SK-N-SH treated with all-trans-retinoic acid at 6 μM for 48 hours (cell line): Measurements from ENCODE around the gene ACSL1.

Experiments
- ARNTL ChIP-seq: fragments of 450-650 bp; formaldehyde crosslinking; IDR thresholded peaks from 2 replicates; pipeline ENCODE4 v1.5.0; 2020; ENCODE audit warnings: low read depth, mild to moderate bottlenecking, moderate library complexity, borderline replicate concordance
- ISL1 ChIP-seq: fragments of 250-450 bp; sonication (Bioruptor Pico); IDR thresholded peaks from 2 replicates; pipeline ENCODE4 v2.1.2; 2022; ENCODE audit warnings: mild to moderate bottlenecking, moderate library complexity
- PPARA ChIP-seq: fragments of 250-450 bp; sonication (Bioruptor Pico); IDR thresholded peaks from 2 replicates; pipeline ENCODE4 v1.5.0; 2020; ENCODE audit warnings: mild to moderate bottlenecking, borderline replicate concordance
- TF ChIP-seq, protein P1 (sequence below): fragments of 250-450 bp; sonication (Bioruptor Pico); IDR thresholded peaks from 2 replicates; pipeline ENCODE4 v1.8.0; 2020; ENCODE audit warnings: mild to moderate bottlenecking, moderate library complexity, borderline replicate concordance
- TF ChIP-seq, protein P2 (sequence below): fragments of 250-450 bp; sonication (Bioruptor Pico); IDR thresholded peaks from 2 replicates; pipeline ENCODE4 v1.5.1; 2021; ENCODE audit warnings: mild to moderate bottlenecking, moderate library complexity

DNA sequence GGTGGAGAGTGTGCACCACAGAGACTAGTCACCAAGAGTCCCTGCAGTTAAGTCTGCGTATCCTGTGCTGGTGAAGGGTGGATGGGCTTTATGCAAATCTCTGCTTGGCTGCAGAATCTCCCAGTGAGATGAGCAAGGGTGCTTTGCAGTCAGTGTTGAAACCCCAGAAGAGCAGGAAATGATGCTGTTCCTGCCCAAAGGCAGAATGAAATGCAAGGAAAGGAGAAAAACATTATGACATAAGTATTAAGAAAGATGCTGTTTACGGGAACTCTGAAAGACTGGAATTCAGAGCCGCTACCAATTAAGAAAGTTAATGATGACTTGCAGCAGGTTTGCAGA is 25.4 kb upstream of the ACSL1 start:
- TF ChIP-seq, protein P1, sequence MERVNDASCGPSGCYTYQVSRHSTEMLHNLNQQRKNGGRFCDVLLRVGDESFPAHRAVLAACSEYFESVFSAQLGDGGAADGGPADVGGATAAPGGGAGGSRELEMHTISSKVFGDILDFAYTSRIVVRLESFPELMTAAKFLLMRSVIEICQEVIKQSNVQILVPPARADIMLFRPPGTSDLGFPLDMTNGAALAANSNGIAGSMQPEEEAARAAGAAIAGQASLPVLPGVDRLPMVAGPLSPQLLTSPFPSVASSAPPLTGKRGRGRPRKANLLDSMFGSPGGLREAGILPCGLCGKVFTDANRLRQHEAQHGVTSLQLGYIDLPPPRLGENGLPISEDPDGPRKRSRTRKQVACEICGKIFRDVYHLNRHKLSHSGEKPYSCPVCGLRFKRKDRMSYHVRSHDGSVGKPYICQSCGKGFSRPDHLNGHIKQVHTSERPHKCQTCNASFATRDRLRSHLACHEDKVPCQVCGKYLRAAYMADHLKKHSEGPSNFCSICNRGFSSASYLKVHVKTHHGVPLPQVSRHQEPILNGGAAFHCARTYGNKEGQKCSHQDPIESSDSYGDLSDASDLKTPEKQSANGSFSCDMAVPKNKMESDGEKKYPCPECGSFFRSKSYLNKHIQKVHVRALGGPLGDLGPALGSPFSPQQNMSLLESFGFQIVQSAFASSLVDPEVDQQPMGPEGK (CRISPR knock-in tag), result no peak
- TF ChIP-seq ARNTL (CRISPR knock-in tag) (no peak), ISL1 (CRISPR knock-in tag) (no peak), PPARA (no peak)
- TF ChIP-seq, protein P2, sequence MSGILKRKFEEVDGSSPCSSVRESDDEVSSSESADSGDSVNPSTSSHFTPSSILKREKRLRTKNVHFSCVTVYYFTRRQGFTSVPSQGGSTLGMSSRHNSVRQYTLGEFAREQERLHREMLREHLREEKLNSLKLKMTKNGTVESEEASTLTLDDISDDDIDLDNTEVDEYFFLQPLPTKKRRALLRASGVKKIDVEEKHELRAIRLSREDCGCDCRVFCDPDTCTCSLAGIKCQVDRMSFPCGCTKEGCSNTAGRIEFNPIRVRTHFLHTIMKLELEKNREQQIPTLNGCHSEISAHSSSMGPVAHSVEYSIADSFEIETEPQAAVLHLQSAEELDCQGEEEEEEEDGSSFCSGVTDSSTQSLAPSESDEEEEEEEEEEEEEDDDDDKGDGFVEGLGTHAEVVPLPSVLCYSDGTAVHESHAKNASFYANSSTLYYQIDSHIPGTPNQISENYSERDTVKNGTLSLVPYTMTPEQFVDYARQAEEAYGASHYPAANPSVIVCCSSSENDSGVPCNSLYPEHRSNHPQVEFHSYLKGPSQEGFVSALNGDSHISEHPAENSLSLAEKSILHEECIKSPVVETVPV (CRISPR knock-in tag), result no peak
